22Rv1 (cell line): ENCODE measurements around the gene PIP4P1.

Source experiments
- ZFX ChIP-seq: fragments of 450-650 bp; IDR thresholded peaks from 2 replicates; pipeline ENCODE4 v1.6.1; 2017; ENCODE audit warnings: antibody characterized with exemption, borderline replicate concordance
- TF ChIP-seq, protein P1 (sequence below): fragments of 450-650 bp; IDR thresholded peaks from 2 replicates; pipeline ENCODE4 v1.5.1; 2017; ENCODE audit warnings: mild to moderate bottlenecking

GRCh38 chr14:20421267-20421666 is 40.0 kb downstream of the PIP4P1 start:
- TF ChIP-seq, protein P1, sequence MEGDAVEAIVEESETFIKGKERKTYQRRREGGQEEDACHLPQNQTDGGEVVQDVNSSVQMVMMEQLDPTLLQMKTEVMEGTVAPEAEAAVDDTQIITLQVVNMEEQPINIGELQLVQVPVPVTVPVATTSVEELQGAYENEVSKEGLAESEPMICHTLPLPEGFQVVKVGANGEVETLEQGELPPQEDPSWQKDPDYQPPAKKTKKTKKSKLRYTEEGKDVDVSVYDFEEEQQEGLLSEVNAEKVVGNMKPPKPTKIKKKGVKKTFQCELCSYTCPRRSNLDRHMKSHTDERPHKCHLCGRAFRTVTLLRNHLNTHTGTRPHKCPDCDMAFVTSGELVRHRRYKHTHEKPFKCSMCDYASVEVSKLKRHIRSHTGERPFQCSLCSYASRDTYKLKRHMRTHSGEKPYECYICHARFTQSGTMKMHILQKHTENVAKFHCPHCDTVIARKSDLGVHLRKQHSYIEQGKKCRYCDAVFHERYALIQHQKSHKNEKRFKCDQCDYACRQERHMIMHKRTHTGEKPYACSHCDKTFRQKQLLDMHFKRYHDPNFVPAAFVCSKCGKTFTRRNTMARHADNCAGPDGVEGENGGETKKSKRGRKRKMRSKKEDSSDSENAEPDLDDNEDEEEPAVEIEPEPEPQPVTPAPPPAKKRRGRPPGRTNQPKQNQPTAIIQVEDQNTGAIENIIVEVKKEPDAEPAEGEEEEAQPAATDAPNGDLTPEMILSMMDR: no peak
- no peak for TF ChIP-seq ZFX
